H9 (cell line): ENCODE results near the gene MDGA2. TPM values are rescaled to one million over a fixed set of nuclear protein-coding genes. Genes with fewer than 3 reads are reported as not detected.

Experiments
- DNase-seq: peaks from one replicate; pipeline ENCODE4 v3.0.0-alpha.2; 2017
- H2AFZ ChIP-seq: one replicate; pipeline ENCODE4 v1.6.1; 2013; ENCODE audit warnings: mild to moderate bottlenecking, low read length, control low read depth, moderate library complexity
- H2AK5ac ChIP-seq: 2 replicates; pipeline ENCODE4 v1.6.1; 2013; ENCODE audit warnings: low read length, control low read depth, mixed read lengths; ENCODE audit not compliant: insufficient read length
- H2BK120ac ChIP-seq: one replicate; pipeline ENCODE4 v1.6.1; 2013; ENCODE audit warnings: low read depth, mild to moderate bottlenecking, low read length, control low read depth, inconsistent platforms; ENCODE audit not compliant: poor library complexity, severe bottlenecking
- H2BK12ac ChIP-seq: 2 replicates; pipeline ENCODE4 v1.6.1; 2013; ENCODE audit warnings: low read length, control low read depth, mixed read lengths, low read depth; ENCODE audit not compliant: insufficient read length
- H2BK15ac ChIP-seq: 2 replicates; pipeline ENCODE4 v1.6.1; 2013; ENCODE audit warnings: low read depth, low read length, control low read depth
- H2BK20ac ChIP-seq: one replicate; pipeline ENCODE4 v1.6.1; 2013; ENCODE audit warnings: low read depth, mild to moderate bottlenecking, low read length, control low read depth, inconsistent platforms; ENCODE audit not compliant: poor library complexity, severe bottlenecking
- H2BK5ac ChIP-seq: 2 replicates; pipeline ENCODE4 v1.6.1; 2013; ENCODE audit warnings: low read length, control low read depth, mixed read lengths; ENCODE audit not compliant: insufficient read length
- H3K14ac ChIP-seq: 2 replicates; pipeline ENCODE4 v1.6.1; 2013; ENCODE audit warnings: low read length, control low read depth; ENCODE audit not compliant: insufficient read depth
- H3K18ac ChIP-seq: 2 replicates; pipeline ENCODE4 v1.6.1; 2013; ENCODE audit warnings: low read depth, mild to moderate bottlenecking, mixed read lengths, low read length, control low read depth; ENCODE audit not compliant: insufficient read length
- H3K23ac ChIP-seq: 2 replicates; pipeline ENCODE4 v1.6.1; 2013; ENCODE audit warnings: low read length, control low read depth, mixed read lengths, low read depth; ENCODE audit not compliant: insufficient read length
- H3K23me2 ChIP-seq: 2 replicates; pipeline ENCODE4 v1.6.1; 2013; ENCODE audit warnings: low read depth, mild to moderate bottlenecking, mixed read lengths, low read length, control low read depth; ENCODE audit not compliant: insufficient read length, poor library complexity, severe bottlenecking
- H3K27ac ChIP-seq: 2 replicates; pipeline ENCODE4 v1.5.1; 2013; ENCODE audit warnings: low read length, control low read depth, mixed read lengths, low read depth; ENCODE audit not compliant: insufficient read length
- H3K27me3 ChIP-seq: 2 replicates; pipeline ENCODE4 v1.6.1; 2013; ENCODE audit warnings: low read length, control low read depth, inconsistent platforms; ENCODE audit not compliant: insufficient read depth
- H3K4ac ChIP-seq: 2 replicates; pipeline ENCODE4 v1.6.1; 2013; ENCODE audit warnings: low read depth, mild to moderate bottlenecking, control low read depth, inconsistent platforms, low read length, moderate library complexity
- H3K4me1 ChIP-seq: 2 replicates; pipeline ENCODE4 v1.6.1; 2013; ENCODE audit warnings: low read length, control low read depth, inconsistent platforms; ENCODE audit not compliant: insufficient read depth
- H3K4me2 ChIP-seq: 2 replicates; pipeline ENCODE4 v1.6.1; 2013; ENCODE audit warnings: low read length, control low read depth, mixed read lengths; ENCODE audit not compliant: insufficient read length, insufficient read depth
- H3K56ac ChIP-seq: 2 replicates; pipeline ENCODE4 v1.6.1; 2013; ENCODE audit warnings: low read depth, mild to moderate bottlenecking, mixed read lengths, low read length, control low read depth; ENCODE audit not compliant: insufficient read length
- H3K79me1 ChIP-seq: 2 replicates; pipeline ENCODE4 v1.6.1; 2013; ENCODE audit warnings: low read depth, mild to moderate bottlenecking, moderate library complexity, low read length, control low read depth, inconsistent platforms; ENCODE audit not compliant: insufficient read depth, poor library complexity, severe bottlenecking
- H3K79me2 ChIP-seq: 2 replicates; pipeline ENCODE4 v1.6.1; 2013; ENCODE audit warnings: low read length, control low read depth, inconsistent platforms; ENCODE audit not compliant: insufficient read depth
- H3K9ac ChIP-seq: 2 replicates; pipeline ENCODE4 v1.6.1; 2013; ENCODE audit warnings: low read length, control low read depth, mixed read lengths; ENCODE audit not compliant: insufficient read length; ENCODE audit errors: extremely low read depth
- H3K9me3 ChIP-seq: one replicate; pipeline ENCODE4 v1.6.1; 2013; ENCODE audit warnings: low read depth, low read length, inconsistent platforms; ENCODE audit not compliant: control insufficient read depth
- H3T11ph ChIP-seq: one replicate; pipeline ENCODE4 v1.6.1; 2013; ENCODE audit warnings: mild to moderate bottlenecking, low read length, control low read depth, inconsistent platforms
- H4K20me1 ChIP-seq: one replicate; pipeline ENCODE4 v1.6.1; 2013; ENCODE audit not compliant: control insufficient read depth, insufficient read length, insufficient read depth
- H4K5ac ChIP-seq: 2 replicates; pipeline ENCODE4 v1.6.1; 2013; ENCODE audit warnings: low read depth, mild to moderate bottlenecking, mixed read lengths, low read length, control low read depth; ENCODE audit not compliant: insufficient read length
- H4K8ac ChIP-seq: replicated peaks from 2 replicates; pipeline ENCODE4 v1.6.1; 2013; ENCODE audit warnings: low read length, control low read depth, mixed read lengths, low read depth; ENCODE audit not compliant: insufficient read length
- H4K91ac ChIP-seq: 2 replicates; pipeline ENCODE4 v1.6.1; 2013; ENCODE audit warnings: low read depth, mild to moderate bottlenecking, moderate library complexity, mixed read lengths, low read length, control low read depth; ENCODE audit not compliant: insufficient read length
- H3K27ac Mint-ChIP-seq, 3 experiments: 2 replicates in 2 of 3; 3 replicates in 1 of 3; pipeline ENCODE4 v1.8.0; 2020 to 2021; ENCODE audit warnings: mixed read lengths in 3 of 3, mild to moderate bottlenecking in 1 of 3, moderate library complexity in 1 of 3
- H3K27me3 Mint-ChIP-seq: 2 replicates; pipeline ENCODE4 v1.8.0; 2021; ENCODE audit warnings: low read depth, mild to moderate bottlenecking, moderate library complexity, mixed read lengths
- H3K36me3 Mint-ChIP-seq, 3 experiments: 2 replicates in 2 of 3; 3 replicates in 1 of 3; pipeline ENCODE4 v1.8.0; 2020 to 2021; ENCODE audit warnings: low read depth in 3 of 3, mixed read lengths in 3 of 3; ENCODE audit not compliant: insufficient read depth in 1 of 3
- H3K4me1 Mint-ChIP-seq, 2 experiments: 2 replicates each; pipeline ENCODE4 v1.8.0; 2020; ENCODE audit warnings: mixed read lengths in 2 of 2
- H3K4me3 Mint-ChIP-seq, 2 experiments: 2 replicates in 1 of 2; 3 replicates in 1 of 2; pipeline ENCODE4 v1.8.0; 2020 to 2021; ENCODE audit warnings: mild to moderate bottlenecking in 2 of 2, mixed read lengths in 2 of 2, moderate library complexity in 1 of 2
- H3K9me3 Mint-ChIP-seq, 2 experiments: 2 replicates in 1 of 2; 3 replicates in 1 of 2; pipeline ENCODE4 v1.8.0; 2020; ENCODE audit warnings: mild to moderate bottlenecking in 2 of 2, mixed read lengths in 2 of 2, moderate library complexity in 1 of 2
- CTCF ChIP-seq: fragments of 200-600 bp; sonication (generic); conservative IDR thresholded peaks from 3 replicates; pipeline ENCODE4 v1.8.0; 2021; ENCODE audit warnings: antibody characterized with exemption, mild to moderate bottlenecking
- WGBS: extraction: QIAGEN DNeasy Blood & Tissue Kit; methylation state at CpG from one replicate; pipeline ENCODE4 v1.1.7; 2013; ENCODE audit warnings: missing lambda C conversion rate, low lambda C conversion rate, mixed read lengths; ENCODE audit not compliant: insufficient read length; ENCODE audit errors: extremely low coverage; 5-methylcytosine and 5-hydroxymethylcytosine counted together
- total RNA-seq: library from RNA; stranded (reverse); gene quantifications from 2 replicates; pipeline ENCODE4 v1.2.1, GENCODE V29; 2021

Gene MDGA2
- total RNA-seq, 1 experiment from 2014 or later: 1.9 TPM

GRCh38 chr14:47020500-47020899, 654.9 kb downstream of the MDGA2 start:
- H3T11ph ChIP-seq: no peak overlapping the region
- H3K14ac ChIP-seq: no peak overlapping the region
- no peaks in the 10 kb centered on the region for H3K79me1 ChIP-seq
- H2BK15ac ChIP-seq: no peak overlapping the region
- H2BK120ac ChIP-seq: no peak overlapping the region
- WGBS: no CpG with 5 or more reads among the region's 2 CpGs
- H3K4me1 ChIP-seq: no peaks in the 10 kb centered on the region
- no peak overlapping the region for H3K18ac ChIP-seq
- no peak overlapping the region for H2BK5ac ChIP-seq
- no peak overlapping the region for H2AK5ac ChIP-seq
- H3K79me2 ChIP-seq: no peaks in the 10 kb centered on the region
- no peak for DNase-seq
- H4K8ac ChIP-seq: no peak overlapping the region
- H2BK12ac ChIP-seq: no peak overlapping the region
- no peak overlapping the region for H2BK20ac ChIP-seq
- H4K5ac ChIP-seq: no peak overlapping the region
- H3K23me2 ChIP-seq: no peaks in the 10 kb centered on the region
- Mint-ChIP-seq H3K27me3 (no peaks in the 10 kb centered on the region), H3K9me3 (no peaks in the 10 kb centered on the region), H3K36me3 (no peaks in the 10 kb centered on the region), H3K27ac (no peak overlapping the region), H3K4me3 (no peak overlapping the region), H3K4me1 (no peaks in the 10 kb centered on the region)
- H4K91ac ChIP-seq: no peak overlapping the region
- no peak overlapping the region for H3K4me2 ChIP-seq
- no peaks in the 10 kb centered on the region for H3K27me3 ChIP-seq
- H3K9me3 ChIP-seq: no peaks in the 10 kb centered on the region
- no peak overlapping the region for H2AFZ ChIP-seq
- H3K23ac ChIP-seq: no peak overlapping the region
- no peak overlapping the region for H3K27ac ChIP-seq
- H4K20me1 ChIP-seq: no peaks in the 10 kb centered on the region
- H3K56ac ChIP-seq: no peak overlapping the region
- H3K4ac ChIP-seq: no peak overlapping the region
- H3K9ac ChIP-seq: no peak overlapping the region
- no peak for TF ChIP-seq CTCF
